GM08714 (cell line): ENCODE data around the gene CLSTN1.
"Not testable (repeated sequence)": the region's sequence is repeated elsewhere in the genome, so short reads cannot be mapped to it uniquely, and the experiment has no call there.

Experiments used
- H3K4me3 ChIP-seq: fragments of 200-500 bp; sonication (Bioruptor generic); 2 replicates; pipeline ENCODE4 v1.5.1; 2014; ENCODE audit warnings: mild to moderate bottlenecking, low read length, inconsistent platforms
- ZNF274 ChIP-seq: IDR thresholded peaks from 2 replicates; pipeline ENCODE4 v1.6.1; 2012; ENCODE audit warnings: mild to moderate bottlenecking, low read depth, low read length

Gene CLSTN1

DNA sequence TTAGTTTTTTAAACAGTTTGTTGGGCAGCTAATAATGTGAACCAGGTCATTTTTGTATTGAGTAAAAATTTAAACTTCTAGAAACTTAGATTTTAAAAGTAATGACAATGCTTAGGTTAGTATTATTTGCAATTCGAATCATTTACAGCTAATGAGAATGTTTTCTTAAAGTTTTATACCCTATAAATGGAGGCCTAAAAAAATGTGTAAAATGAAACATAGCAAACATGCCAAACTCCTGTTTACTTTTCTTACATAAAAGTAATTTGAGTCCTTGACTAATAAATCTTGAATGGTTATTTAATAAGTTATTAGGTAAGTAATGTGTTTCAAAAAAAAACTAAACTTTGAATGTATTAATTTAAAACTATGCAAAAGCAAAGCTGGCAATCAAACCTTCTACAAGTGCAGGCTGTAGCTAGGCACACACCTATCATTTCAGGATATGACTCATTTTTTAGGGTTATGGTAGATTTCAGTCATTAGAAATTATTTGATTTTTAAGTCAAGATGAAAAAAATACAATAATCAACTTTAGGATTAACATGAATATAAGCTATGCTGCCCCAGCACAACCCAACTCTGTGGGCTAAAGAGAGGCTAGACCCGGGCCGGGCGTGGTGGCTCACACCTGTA lies 41.5 kb downstream of the CLSTN1 start:
- TF ChIP-seq ZNF274, result no peak
- H3K4me3 ChIP-seq, result no peak overlapping the region

DNA sequence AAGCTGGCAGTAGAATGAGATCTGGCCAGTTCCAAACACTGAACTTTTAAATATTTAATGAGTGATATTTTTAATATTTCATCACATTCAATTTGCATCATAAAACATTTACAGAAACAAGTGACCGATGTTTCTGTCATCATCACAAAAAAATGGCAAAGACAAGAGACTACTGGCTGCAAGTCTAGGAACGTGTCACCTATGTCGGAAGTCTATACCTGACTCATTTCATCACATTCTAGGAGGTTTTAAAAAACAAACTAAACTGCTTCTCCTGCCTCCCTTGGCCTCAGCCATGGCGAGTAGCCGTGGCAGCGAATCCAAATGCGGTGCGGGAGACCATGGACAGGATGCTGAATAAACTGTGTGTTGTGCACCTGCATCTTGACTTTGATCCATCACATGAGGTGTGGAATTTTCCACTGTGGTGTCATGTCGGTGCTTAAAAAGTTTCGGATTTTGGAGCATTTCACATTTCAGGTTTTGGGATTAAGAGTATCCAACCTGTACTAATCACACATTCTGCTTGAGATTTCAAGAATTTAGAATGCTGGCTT lies 43.1 kb downstream of the CLSTN1 start:
- H3K4me3 ChIP-seq, result no peak overlapping the region
- TF ChIP-seq ZNF274, result no peak

DNA sequence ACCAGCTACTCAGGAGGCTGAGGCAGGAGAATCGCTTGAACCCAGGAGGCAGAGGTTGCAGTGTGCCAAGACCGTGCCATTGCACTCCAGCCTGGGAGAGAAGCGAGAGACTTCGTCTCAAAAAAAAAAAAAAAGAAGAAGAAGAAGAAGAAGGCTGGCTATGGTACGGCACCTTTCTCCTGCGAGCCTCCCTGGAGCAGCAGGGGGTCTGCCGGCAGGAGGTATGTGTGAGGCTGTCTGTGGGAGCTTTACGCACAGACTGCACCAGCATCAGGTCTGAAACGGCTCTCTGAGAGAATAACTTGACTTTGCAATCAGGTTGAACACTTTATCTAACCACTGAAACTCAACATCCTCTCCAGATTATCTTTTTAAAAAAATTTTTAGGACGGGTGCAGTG lies 44.9 kb downstream of the CLSTN1 start:
- TF ChIP-seq ZNF274, result no peak
- H3K4me3 ChIP-seq, result no peak overlapping the region

GRCh38 chr1:9776685-9777084 lies 47.1 kb downstream of the CLSTN1 start:
- H3K4me3 ChIP-seq, result no peak overlapping the region
- TF ChIP-seq ZNF274, result no peak

DNA sequence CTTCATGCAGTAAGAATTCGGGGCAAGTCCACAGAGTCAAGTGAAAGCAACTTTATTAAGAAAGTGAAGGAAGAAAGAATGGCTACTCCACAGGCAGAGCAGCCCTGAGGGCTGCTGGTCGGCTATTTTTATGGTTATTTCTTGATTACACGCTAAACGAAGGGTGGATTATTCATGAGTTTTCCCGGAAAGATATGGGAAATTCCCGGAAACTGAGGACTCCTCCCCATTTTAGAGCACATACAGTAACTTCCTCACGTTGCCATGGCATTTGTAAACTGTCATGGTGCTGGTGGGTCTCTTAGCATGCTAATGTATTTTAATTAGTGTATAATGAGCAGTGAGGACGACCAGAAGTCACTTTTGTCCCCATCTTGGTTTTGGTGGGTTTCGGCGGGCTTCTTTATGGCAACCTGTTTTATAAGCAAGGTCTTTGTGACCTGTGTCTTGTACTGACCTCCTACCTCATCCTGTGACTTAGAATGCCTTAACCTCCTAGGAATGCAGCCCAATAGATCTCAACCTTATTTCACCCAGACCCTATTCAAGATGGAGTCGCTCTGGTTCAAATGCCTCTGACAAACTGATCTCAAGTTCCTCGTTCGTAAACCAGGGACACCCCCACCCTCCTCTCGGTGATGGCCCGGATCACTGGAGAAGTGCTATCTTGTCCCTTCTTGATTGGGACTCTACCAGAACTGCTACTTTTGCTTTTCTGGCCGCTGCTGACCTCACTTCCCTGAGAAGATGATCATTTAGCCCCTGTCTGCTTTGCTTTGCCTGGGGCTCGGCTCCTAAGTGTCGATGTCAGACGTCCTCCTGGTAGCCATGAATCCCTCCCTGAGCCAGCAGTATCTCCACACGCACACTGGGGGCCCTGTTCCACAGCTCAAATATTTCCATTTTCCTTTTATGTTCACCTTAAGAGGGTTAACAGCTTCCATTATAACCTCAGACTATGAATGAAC lies 48.8 kb downstream of the CLSTN1 start:
- no peak overlapping the region for H3K4me3 ChIP-seq
- no peak for TF ChIP-seq ZNF274

GRCh38 chr1:9770298-9770697 lies 53.5 kb downstream of the CLSTN1 start:
- H3K4me3 ChIP-seq, result no peak overlapping the region

DNA sequence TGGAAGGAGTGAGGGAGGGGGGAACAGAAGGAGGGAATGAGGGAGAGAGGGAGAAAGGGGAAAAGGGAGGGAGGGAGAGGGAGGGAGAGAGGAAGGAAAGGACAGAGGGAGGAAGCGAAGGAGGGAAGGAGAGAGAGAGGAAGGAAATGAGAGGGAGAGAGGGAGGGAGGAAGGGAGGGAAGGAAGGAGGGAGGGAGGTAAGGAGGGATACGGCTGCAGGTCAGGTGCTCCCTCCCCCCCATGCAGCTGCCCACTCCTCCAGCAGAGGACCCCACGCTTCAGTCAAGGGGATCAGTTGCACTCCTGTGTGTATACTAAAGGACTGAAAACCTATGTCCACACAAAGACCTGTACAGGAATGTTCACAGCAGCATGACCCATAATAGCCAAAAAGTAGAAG lies 54.8 kb downstream of the CLSTN1 start:
- no peak overlapping the region for H3K4me3 ChIP-seq
- no peak for TF ChIP-seq ZNF274

More at GRCh38 chr1:9770298-9770697, 53.5 kb downstream of the CLSTN1 start:
- no peak for TF ChIP-seq ZNF274

- TF ChIP-seq ZNF274, result no peak
- no peak overlapping the region for H3K4me3 ChIP-seq
These were observed 55.6 kb downstream of the CLSTN1 start for GRCh38 chr1:9767964-9768668.

DNA sequence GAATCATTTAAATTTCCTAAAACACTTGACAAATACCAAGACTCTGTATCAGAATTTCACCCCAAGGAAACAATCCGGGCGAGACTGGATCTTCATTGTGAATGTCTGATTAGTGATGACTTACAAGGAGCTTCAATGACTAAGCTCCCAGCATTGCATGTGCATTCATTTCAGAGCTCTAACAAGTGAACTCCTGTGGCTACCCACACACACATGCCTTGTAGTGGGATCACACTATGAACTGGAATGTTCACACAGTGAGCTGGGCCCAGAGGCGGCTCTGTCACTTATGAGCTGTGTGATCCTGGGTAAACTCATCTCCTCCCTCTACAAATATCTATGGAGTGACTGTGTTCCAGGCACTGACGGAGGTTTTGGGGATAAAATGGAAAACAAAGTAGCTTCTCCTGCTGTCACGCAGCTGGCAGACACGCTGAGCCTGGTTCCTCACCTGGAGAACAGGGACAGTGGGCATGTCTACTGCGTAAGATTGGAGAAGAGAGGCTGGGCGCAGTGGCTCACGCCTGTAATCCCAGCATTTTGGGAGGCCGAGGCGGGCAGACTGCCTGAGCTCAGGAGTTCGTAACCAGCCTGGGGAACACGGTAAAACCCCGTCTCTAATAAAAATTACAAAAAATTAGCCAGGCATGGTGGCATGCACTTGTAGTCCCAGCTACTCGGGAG lies 56.9 kb downstream of the CLSTN1 start:
- H3K4me3 ChIP-seq, result no peak overlapping the region
- TF ChIP-seq ZNF274, result no peak

DNA sequence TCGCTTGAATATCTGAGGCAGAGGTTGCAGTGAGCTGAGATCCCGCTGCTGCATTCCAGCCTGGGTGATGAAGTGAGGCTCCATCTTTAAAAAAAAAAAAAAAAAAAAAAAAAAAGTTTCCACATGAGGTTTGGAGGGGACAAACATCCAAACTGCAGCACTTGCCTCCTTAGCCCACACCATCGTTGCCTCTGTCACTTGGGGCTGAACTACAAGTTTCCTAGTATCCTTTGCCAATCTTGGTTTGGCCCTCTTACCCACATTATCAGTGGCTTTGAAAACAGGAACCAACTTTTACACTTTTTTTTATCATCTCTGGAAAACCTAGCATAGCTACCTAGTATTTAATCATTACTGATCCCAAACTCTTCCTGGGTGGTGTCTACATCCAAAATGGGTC lies 59.2 kb downstream of the CLSTN1 start:
- no peak overlapping the region for H3K4me3 ChIP-seq
- no peak for TF ChIP-seq ZNF274

GRCh38 chr1:9763914-9764313 lies 59.9 kb downstream of the CLSTN1 start:
- H3K4me3 ChIP-seq, result no peak overlapping the region
- TF ChIP-seq ZNF274, result no peak

GRCh38 chr1:9762446-9762845 lies 61.3 kb downstream of the CLSTN1 start:
- H3K4me3 ChIP-seq, result not testable (repeated sequence)

DNA sequence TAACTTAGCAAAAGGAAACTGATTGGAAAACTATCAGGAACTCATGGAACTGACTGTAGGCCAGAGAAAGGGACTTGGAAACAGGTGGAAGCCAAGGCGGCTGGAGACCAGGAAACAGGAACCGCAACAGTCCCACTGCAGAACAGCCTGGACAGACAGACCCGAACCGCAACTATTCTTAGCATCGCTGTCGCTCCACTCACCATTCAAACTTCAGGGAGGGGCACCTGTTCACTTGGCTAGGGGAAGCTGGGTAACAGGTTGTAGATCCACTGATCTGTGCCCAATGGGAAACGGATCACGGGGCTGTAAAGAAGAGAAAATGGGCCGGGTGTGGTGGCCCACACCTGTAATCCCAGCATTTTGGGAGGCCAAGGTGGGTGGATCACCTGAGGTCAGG lies 61.9 kb downstream of the CLSTN1 start:
- H3K4me3 ChIP-seq, result no peak overlapping the region
- TF ChIP-seq ZNF274, result no peak

GRCh38 chr1:9760824-9761223 lies 62.9 kb downstream of the CLSTN1 start:
- no peak overlapping the region for H3K4me3 ChIP-seq
- no peak for TF ChIP-seq ZNF274
